NK-92 treated with Interleukin-12 subunit alpha and Interleukin-12 subunit beta, amount 100 ng/mL, for 24 hours (cell line): ENCODE results near the gene NGLY1.

Experiments
- DNase-seq: peaks from one replicate; lab custom pipeline; 2025; lab: John Stamatoyannopoulos, UW

NGLY1 gene

GRCh38 chr3:25782938-25783660, at the start of gene NGLY1:
TSS of gene NGLY1 (minus strand) at chr3:25783443. CDS start at chr3:25783390, 53 bp downstream.
- DNase-seq: peak; percentile 70

DNA sequence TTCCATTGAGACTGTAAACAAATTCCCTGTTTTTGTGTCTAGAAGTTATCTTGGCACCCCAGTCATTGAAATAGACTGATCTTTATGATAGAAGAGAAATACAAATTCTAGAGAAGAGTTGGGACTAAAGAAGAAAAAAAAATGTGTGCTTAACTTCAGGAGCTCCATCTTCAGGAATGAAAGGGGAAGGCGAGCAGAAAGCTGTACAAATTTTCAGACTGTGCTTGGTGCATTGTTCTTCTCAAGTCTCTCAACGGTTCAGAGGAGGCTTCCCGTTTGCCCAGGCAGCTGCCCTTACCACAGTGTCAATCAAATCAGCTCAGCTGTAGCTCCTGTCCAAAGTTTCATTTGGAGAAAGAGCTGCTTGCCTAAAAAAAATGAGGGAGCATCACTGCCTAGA, 48.3 kb upstream of the NGLY1 start:
- DNase-seq: no peak

DNA sequence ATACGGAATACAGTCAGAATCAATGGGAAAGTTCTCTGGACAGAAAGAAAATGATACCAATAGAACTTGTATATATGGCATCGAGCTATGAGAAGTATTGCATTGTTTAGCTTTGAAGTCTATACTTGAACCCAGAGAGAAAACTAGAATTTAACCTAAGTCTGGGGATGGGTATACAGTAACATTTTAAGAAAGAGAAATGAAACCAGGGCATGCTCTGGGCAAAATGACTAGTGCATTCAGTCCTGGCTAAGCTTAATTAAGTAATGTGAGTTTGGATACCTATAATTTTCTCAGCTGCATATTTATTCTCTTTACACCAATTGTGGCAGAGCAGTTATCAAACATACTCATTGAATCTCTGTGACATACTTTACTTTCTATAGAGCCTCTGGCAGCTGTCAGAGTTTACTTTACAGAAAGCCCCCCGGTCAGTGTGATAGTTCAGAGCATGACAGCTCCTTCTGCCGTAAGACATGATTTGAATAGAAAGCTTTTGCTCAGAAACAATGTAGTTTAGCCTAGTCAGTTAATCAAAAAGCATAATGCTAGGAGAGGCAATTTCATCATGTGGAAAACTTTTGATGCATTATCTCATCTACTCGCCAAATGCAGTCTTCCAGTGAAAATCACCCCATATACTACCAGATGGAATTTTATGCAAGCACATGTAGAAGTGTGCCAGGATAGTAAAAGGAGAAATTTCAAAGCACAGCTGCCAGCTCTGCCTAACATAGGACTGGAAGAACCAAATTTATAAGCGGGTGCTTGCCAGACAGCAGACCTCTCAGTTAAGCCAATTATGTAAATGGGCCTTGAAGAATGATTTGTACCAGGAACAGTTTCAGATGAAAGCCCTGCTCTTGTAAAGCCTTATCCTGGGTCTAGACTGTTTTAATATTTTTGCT, 47.4 kb upstream of the NGLY1 start:
- DNase-seq: no peak

- no peak for DNase-seq
Measured at GRCh38 chr3:25826510-25826909, 43.3 kb upstream of the NGLY1 start.

- DNase-seq: no peak
Measured at GRCh38 chr3:25823314-25823713, 40.1 kb upstream of the NGLY1 start.

- DNase-seq: no peak
Measured at GRCh38 chr3:25821746-25822573, 38.7 kb upstream of the NGLY1 start.

GRCh38 chr3:25820816-25821486, 37.7 kb upstream of the NGLY1 start:
- DNase-seq: no peak

GRCh38 chr3:25820366-25820765, 37.1 kb upstream of the NGLY1 start:
- no peak for DNase-seq

- DNase-seq: no peak
Measured at GRCh38 chr3:25818335-25818734, 35.1 kb upstream of the NGLY1 start.

DNA sequence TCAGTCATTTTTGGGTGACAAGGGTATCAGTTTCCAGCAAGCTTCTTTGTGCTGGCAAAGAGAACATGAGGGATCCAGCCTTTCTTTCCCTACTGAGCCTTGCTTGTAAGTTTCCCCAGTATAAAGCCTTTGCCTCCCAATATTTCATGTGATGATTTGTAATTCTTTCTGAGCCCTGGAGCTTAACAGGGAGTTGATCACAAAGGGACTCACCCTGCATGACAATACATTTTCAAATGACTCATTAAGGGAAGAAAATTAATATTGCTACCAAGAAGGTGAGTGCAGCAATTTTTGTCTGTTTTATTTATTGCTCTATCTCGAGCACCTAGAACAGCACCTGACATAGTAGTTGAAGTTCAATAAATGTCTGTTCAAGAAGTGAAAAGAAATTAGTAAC, 34.4 kb upstream of the NGLY1 start:
- no peak for DNase-seq

DNA sequence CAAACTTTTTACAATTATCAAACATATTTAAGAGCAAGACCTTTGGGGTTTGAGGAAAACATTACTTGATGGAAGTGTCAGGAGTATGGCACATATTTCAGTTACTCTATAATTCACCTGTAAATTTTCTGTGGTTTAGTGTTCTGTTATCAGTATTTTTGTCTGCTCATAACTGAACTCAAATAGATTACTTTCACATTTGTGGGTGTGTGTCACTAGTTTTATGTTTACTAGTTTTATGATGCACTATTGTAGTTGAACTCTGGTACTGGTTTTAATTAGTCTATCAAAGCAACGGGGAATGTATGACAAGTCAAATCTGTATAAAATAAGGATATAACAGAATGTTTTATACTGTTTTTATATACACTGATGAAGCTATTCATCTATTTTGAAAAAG, 33.9 kb upstream of the NGLY1 start:
- DNase-seq: no peak

DNA sequence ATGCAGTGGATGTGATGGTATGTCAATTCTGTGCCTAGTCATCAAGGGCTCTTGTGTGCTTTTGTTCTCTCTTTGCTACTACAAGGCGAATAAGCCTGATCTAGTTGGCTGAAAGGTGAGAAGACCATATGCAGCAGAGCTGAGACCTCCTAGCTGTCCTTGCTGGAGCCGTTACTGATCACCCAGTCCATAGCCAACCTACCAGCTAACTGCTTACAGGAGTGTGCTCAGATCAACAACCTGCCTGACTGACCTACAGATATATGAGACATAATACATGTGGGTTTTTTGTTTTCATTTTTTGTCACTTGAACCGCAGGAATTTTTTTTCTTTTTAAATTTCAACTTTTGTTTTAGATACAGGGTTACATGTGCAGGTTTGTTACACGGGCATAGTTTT, 29.4 kb upstream of the NGLY1 start:
- no peak for DNase-seq

DNA sequence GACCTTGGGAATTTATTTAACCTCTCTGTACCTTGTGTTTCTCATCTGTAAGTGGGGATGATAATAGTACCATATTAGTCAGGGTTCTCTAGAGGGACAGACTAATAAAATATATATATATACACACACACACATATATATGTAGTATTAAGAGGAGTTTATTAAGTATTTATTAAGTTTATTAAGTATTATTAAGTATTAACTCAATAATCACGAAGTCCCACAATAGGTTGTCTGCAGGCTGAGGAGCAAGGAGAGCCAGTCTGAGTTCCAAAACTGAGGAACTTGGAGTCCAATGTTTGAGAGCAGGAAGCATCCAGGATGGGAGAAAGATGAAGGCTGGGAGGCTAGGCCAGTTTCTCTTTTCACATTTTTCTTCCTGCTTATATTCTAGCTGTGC, 21.4 kb upstream of the NGLY1 start:
- DNase-seq: no peak

DNA sequence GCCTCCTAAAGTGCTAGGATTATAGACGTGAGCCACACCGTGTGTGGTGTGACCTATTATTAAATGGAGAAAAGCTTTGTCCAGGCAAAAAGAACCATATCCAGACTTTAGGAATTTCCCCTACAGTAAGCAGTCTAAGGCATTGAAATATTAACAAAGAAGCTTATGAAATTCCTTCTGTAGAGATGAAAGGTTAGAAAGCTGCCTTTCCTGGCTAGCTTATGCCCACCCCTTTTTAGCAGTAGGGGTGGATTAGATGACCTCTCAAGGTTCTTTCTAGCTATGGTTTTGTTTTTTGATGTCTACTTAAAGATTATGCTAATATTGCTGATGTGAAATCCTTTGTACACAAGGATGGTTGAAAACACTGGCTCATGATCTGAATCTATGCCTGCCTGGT, 20.6 kb upstream of the NGLY1 start:
- DNase-seq: no peak

DNA sequence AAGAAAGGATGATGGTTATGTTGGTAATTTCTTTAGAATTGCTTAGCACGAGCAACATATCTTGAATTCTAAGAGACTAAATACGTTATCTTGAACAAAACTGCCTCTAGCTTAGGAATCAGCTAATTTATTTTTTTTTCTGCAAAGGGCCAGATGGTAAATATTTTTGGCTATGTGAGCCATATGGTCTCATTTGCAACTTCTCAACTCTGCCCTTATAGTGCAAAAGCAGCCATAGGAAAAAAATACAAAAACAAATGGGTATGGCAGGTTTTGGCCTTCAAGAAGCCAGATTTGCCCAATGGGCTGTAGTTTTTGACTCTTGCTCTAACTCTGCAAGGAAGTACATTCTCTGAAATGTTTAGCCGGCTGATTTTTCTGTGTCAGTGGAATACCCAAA, 18.5 kb upstream of the NGLY1 start:
- DNase-seq: no peak

- DNase-seq: peak; percentile 84
Measured at GRCh38 chr3:25789596-25790556, 6.6 kb upstream of the NGLY1 start, which contains the start of gene OXSM. TSS of gene OXSM (plus strand) at chr3:25790090. CDS start at chr3:25791021, 931 bp downstream.

DNA sequence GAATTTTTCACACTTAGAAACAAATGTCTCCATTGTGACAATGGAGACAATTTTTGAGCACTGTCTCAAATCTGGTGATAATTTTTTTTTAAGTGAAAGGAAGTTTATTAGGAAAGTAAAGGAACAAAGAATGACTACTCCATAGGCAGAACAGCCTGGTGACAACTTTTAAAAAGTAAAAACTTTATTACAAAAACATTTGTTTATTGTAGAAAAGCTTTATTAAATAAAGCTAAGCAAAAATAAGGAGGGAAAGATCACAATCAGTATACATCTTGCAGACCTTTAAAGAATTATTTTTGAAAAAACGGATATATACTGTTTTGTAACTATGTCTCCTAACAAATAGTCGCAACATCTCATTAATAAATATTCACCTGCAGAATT, 6.0 kb upstream of the NGLY1 start:
- DNase-seq: no peak

DNA sequence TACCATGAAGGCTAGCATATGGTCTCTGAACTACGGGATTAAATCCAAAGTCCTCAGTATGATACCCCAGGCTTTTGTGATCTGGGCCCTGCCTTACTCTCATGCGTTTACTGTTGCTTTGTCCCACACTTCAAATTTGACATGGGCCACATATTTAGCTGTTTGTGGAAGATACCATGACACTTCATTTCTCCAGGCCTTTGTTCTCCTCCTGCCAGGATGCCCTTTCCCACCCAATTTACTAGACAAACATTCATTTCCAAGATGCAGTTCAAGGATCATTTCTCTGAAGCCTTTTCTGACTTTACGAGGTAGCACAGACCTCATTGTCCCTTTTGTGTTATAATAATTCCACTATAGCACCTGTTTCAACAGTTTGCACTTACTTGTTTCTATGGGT, 4.4 kb upstream of the NGLY1 start:
- DNase-seq: no peak

- no peak for DNase-seq
Measured at GRCh38 chr3:25785826-25786225, 2.6 kb upstream of the NGLY1 start.

DNA sequence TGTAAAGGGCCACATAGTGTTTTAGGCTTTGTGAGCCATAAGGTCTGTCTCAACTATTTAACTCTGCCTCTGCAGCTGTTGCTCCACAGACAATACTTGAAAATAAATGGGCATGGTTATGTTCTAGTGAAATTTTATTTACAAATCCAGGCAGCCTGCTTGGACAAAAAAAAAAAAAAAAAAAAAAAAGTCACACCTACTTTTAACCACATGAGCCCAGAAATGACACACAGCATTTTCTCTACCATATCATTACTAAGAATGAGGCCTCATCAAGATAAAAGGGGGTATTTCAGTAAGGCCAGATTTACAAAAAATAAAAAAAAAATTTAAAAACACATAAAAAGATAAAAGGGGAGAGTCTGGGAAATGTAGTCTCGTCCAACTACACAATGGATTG, 1.7 kb upstream of the NGLY1 start:
- no peak for DNase-seq
